AG04449 (cell line): ENCODE measurements around the gene TRIM34.
A peak's percentile ranks its signal among the peaks of the same experiment; 100 is the strongest.
"Not testable (repeated sequence)": the region's sequence is repeated elsewhere in the genome, so short reads cannot be mapped to it uniquely, and the experiment has no call there.

Experiments used
- CTCF ChIA-PET: fragments of 350-600 bp; formaldehyde crosslinking; extraction: SDS; loops from one replicate; lab custom pipeline; 2021; ENCODE audit warnings: antibody characterized with exemption; lab: Yijun Ruan, JAX
- POLR2A ChIA-PET: fragments of 400-600, 350-600 bp; formaldehyde crosslinking; extraction: SDS; loops from one replicate; lab custom pipeline; 2020; ENCODE audit warnings: antibody characterized with exemption, inconsistent platforms; lab: Yijun Ruan, JAX
- DNase-seq: peaks from one replicate; pipeline ENCODE4 v3.0.0-alpha.2; 2010; ENCODE audit warnings: low read depth, low spot score
- H3K4me3 ChIP-seq: 2 replicates; pipeline ENCODE4 v1.5.1; 2011; ENCODE audit warnings: low read depth, mild to moderate bottlenecking, control low read depth, low read length
- TF ChIP-seq, protein P1 (sequence below): IDR thresholded peaks from one replicate; pipeline ENCODE4 v1.5.1; 2011; ENCODE audit warnings: mild to moderate bottlenecking, moderate library complexity, low read length, control low read depth, inconsistent platforms; ENCODE audit not compliant: insufficient read depth; ENCODE audit errors: missing control alignments

Gene TRIM34

DNA sequence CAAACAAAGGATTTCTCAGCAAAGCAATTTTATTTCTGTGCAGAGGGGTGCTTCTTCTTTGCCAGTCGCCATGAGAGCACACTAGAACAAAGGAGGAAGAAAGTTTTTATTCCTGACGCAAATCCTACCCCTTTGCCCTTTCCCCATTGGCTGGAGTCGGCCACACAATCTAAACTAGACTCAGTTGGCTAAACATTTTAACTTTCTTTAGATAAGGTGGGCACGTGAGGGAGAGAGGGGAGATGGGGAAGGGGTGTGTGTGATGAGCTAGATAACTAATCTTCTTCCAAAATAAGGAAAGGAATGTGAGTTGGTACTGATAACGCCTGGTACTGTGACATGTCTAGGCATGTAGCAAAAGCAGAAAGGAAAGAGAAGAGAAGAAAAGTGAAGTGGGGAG is 65.4 kb downstream of the TRIM34 start:
- DNase-seq = no peak
- POLR2A ChIA-PET = interaction anchor here (0.9 kb wide), 1 partner anchor 9 kb away, joined by 3 read pairs; no protein-coding TSS in a partner anchor
- peak overlapping the region; percentile 58 for H3K4me3 ChIP-seq
- CTCF ChIA-PET = interaction anchor here (1.2 to 2.3 kb wide), 4 partner anchors 28 to 214 kb away, joined by 3 to 6 read pairs (median 4); no protein-coding TSS in a partner anchor
- TF ChIP-seq, protein P1, sequence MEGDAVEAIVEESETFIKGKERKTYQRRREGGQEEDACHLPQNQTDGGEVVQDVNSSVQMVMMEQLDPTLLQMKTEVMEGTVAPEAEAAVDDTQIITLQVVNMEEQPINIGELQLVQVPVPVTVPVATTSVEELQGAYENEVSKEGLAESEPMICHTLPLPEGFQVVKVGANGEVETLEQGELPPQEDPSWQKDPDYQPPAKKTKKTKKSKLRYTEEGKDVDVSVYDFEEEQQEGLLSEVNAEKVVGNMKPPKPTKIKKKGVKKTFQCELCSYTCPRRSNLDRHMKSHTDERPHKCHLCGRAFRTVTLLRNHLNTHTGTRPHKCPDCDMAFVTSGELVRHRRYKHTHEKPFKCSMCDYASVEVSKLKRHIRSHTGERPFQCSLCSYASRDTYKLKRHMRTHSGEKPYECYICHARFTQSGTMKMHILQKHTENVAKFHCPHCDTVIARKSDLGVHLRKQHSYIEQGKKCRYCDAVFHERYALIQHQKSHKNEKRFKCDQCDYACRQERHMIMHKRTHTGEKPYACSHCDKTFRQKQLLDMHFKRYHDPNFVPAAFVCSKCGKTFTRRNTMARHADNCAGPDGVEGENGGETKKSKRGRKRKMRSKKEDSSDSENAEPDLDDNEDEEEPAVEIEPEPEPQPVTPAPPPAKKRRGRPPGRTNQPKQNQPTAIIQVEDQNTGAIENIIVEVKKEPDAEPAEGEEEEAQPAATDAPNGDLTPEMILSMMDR = no peak

GRCh38 chr11:5690736-5691135 is 65.9 kb downstream of the TRIM34 start:
- POLR2A ChIA-PET = interaction anchor here (0.9 kb wide), 1 partner anchor 9 kb away, joined by 3 read pairs; no protein-coding TSS in a partner anchor
- TF ChIP-seq, protein P1 = no peak
- H3K4me3 ChIP-seq = peak overlapping the region; percentile 58
- CTCF ChIA-PET = interaction anchor here (1.2 to 2.3 kb wide), 3 partner anchors 84 to 214 kb away, joined by 3 to 6 read pairs (median 5); no protein-coding TSS in a partner anchor
- DNase-seq = no peak

DNA sequence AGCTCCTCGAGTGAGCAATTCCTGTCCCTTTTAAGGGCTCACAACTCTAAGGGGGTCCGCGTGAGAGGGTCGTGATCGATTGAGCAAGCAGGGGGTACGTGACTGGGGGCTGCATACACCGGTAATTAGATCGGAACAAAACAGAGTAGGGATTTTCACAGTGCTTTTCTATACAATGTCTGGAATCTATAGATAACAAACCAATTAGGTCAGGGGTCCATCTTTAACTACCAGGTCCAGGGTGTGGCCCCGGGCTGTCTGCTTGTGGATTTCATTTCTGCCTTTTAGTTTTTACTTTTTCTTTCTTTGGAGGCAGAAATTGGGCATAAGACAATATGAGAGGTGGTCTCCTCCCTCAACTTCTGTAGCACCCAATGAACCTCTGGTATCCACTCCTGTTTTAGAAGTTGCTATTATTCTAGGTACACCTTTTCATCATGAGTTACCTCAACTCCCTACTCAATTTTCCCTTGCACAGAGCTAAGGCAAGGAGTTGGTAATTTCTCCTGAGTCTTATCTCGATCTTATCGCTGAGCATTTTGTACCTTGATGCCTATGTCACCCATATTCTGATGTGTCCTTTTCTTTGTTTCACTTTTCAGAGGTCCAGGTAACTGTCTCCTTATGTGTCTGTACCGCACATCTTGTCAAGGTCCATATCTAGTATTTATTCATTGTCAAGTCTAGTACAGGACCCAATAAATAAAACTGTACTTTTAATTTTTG is 66.6 kb downstream of the TRIM34 start:
- ChIA-PET CTCF (interaction anchor here (2.3 kb wide), 1 partner anchor 92 kb away, joined by 6 read pairs; no protein-coding TSS in a partner anchor), POLR2A (interaction anchor here (0.9 kb wide), 1 partner anchor 8 kb away, joined by 3 read pairs; no protein-coding TSS in a partner anchor)
- not testable (repeated sequence) for DNase-seq
- H3K4me3 ChIP-seq = peak overlapping the region; percentile 58

GRCh38 chr11:5691964-5692361 is 67.2 kb downstream of the TRIM34 start:
- TF ChIP-seq, protein P1 = no peak
- POLR2A ChIA-PET = no interaction called here
- CTCF ChIA-PET = interaction anchor here (2.3 kb wide), 1 partner anchor 92 kb away, joined by 6 read pairs; no protein-coding TSS in a partner anchor
- no peak for DNase-seq
- H3K4me3 ChIP-seq = no peak overlapping the region
